ENCODE data around the gene BLACAT1. TPM values are rescaled to one million over a fixed set of nuclear protein-coding genes. Genes with fewer than 3 reads are reported as not detected.

The BLACAT1 gene
- total and polyA plus RNA-seq, 2 of the 13 experiments (the other 11 are each of a cell fraction or from before 2014, with no cell fraction given): 1.2 to 2.8 TPM

- TF ChIP-seq LRRFIP1 (CRISPR knock-in tag; conservative IDR thresholded peaks at IDR 0.05) (no peak), ZNF543 (CRISPR knock-in tag; IDR thresholded peaks at IDR 0.05) (no peak), POLR2A (IDR thresholded peaks at IDR 0.05; ENCODE audit: insufficient read depth in 1 of 2, low read depth in 2 of 2, low read length in 2 of 2) (no peak), ZSCAN20 (CRISPR knock-in tag; IDR thresholded peaks at IDR 0.05; ENCODE audit: borderline replicate concordance) (no peak), FOXA3 (CRISPR knock-in tag; IDR thresholded peaks at IDR 0.05) (peak; percentile 17; the same call in 1 of the 2 replicates), JUN (CRISPR knock-in tag; IDR thresholded peaks at IDR 0.05) (no peak), USF2 (IDR thresholded peaks at IDR 0.05; ENCODE audit: low read depth, low read length) (no peak), USF2 (CRISPR knock-in tag; IDR thresholded peaks at IDR 0.05; ENCODE audit: borderline replicate concordance) (no peak), FOXK1 (CRISPR knock-in tag; IDR thresholded peaks at IDR 0.05; ENCODE audit: borderline replicate concordance, low read depth) (no peak), U2AF1 (optimal IDR thresholded peaks at IDR 0.05; ENCODE audit: low read depth, low read length) (no peak), NRL (CRISPR knock-in tag; IDR thresholded peaks at IDR 0.05; ENCODE audit: borderline replicate concordance) (peak; percentile 34; the same call in 1 of the 2 replicates), ZMYM4 (CRISPR knock-in tag; IDR thresholded peaks at IDR 0.05) (no peak), ZBTB2 (CRISPR knock-in tag; IDR thresholded peaks at IDR 0.05; ENCODE audit: low read depth) (no peak), SMARCE1 (IDR thresholded peaks at IDR 0.05; ENCODE audit: borderline replicate concordance) (no peak), SP5 (CRISPR knock-in tag; IDR thresholded peaks at IDR 0.05; ENCODE audit: borderline replicate concordance, low read depth) (peak; percentile 52; the same call in 1 of the 2 replicates), MLLT10 (CRISPR knock-in tag; IDR thresholded peaks at IDR 0.05) (no peak), ZNF160 (CRISPR knock-in tag; IDR thresholded peaks at IDR 0.05) (no peak), ATF7-NPFF (CRISPR knock-in tag; IDR thresholded peaks at IDR 0.05; ENCODE audit: low read depth) (no peak), XRCC5 (optimal IDR thresholded peaks at IDR 0.05; ENCODE audit: low read length) (no peak), BORCS8-MEF2B (CRISPR knock-in tag; IDR thresholded peaks at IDR 0.05) (no peak), ZBTB10 (CRISPR knock-in tag; IDR thresholded peaks at IDR 0.05; ENCODE audit: borderline replicate concordance) (no peak), SAP130 (CRISPR knock-in tag; IDR thresholded peaks at IDR 0.05; ENCODE audit: low read depth) (peak; percentile 47)
Measured at GRCh38 chr1:205440476-205441317, 15.1 kb downstream of the BLACAT1 start (continued).

Data from HepG2 (cell line).